NCI-H1048 (cell line): Measurements from ENCODE around the gene MPPED1.

Source experiments
- DNase-seq: peaks from one replicate; lab custom pipeline; 2025; lab: John Stamatoyannopoulos, UW

Gene MPPED1

DNA sequence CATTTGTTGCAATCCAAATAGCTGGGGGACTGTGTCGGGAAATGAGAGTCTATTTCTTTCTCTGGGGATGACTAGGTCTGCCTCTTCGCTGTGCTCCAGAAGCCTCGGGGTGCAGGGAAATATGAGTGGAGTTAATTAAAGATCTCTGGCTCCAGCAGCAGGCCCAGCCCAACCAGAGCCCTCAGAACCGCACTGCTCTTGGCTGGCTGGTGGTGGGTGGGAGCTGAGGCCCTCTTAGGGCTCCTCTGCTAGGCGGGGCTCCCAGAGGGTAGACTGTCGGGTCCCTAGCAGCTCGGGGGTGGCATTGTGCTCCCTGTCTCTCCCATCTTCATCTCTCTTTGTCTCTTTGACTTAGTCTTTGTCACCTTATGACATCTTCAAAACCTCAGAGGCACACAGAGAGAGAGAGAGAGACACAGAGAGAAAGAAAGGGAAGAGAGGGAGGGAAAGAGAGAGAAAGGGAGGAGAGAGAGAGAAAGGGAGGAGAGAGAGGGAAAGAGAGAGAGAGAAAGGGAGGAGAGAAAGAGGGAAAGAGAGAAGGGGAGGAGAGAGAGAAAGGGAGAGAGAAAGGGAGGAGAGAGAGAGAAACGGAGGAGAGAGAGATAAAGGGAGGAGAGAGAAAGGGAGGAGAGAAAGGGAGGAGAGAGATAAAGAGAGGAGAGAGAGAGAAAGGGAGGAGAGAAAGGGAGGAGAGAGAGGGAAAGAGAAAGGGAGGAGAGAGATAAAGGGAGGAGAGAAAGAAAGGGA lies 20.2 kb downstream of the MPPED1 start:
- DNase-seq = no peak

DNA sequence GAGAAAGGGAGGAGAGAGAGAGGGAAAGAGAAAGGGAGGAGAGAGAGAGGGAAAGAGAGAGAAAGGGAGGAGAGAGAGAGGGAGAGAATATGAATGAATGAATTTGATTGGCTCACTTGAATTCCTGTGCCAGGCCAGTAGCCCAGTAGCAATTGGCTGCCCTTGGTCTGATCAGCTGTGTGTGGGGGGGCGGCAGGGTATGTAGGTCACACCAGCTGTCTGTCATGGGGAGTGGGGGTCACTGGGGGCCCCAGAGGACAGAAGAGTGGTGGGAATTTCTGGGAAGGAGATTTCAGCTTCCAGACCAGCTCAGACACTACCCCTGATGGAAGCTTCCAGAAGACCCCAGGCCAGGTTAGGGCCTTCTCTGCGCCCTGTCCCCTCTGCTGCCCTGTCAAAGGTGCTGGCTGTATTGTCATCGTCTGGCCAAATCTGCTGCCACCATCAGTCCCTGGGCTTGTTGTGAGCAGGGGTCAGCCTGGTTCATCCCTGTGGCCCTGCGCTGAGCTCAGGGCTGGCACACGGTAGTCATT lies 21.1 kb downstream of the MPPED1 start:
- DNase-seq = no peak

DNA sequence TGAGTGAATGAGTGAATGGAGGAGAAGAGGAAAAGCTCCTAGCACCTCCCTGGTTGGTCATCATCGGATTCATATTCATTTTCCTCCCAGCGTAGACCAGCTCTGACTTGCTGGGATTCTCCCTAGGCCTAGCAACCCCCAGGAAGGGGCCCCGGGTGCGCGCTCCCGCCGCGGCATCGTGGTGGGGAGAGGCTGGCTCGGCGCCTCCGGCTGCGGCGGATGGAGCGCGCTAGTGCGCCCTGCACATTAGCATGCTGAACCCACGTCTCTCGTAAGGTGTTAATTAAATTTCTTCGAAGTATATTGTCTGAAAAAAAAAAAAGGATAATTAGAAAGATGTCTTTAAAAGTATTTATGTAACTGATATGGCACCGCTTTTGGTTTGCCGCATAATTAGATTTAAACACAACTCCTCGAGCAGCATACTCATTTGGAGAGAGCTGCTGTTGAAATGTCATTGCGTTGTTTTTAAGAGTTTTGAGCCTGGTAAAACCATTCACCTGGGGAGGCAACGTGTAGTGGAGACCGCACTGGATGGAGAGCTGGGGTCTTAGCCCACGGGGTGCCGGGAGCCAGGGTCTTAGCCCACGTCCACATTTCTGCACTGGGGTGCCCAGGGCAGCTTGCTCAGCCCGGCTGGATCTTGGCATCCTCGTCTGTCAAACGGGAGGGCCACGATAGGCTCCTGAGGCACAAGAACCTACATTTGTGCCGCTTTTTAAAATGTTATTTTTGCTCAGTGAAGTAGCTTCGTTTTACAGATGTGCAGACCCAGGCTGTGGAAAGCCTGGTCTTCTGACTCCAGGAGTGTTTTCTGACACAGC lies 21.8 kb downstream of the MPPED1 start:
- no peak for DNase-seq

DNA sequence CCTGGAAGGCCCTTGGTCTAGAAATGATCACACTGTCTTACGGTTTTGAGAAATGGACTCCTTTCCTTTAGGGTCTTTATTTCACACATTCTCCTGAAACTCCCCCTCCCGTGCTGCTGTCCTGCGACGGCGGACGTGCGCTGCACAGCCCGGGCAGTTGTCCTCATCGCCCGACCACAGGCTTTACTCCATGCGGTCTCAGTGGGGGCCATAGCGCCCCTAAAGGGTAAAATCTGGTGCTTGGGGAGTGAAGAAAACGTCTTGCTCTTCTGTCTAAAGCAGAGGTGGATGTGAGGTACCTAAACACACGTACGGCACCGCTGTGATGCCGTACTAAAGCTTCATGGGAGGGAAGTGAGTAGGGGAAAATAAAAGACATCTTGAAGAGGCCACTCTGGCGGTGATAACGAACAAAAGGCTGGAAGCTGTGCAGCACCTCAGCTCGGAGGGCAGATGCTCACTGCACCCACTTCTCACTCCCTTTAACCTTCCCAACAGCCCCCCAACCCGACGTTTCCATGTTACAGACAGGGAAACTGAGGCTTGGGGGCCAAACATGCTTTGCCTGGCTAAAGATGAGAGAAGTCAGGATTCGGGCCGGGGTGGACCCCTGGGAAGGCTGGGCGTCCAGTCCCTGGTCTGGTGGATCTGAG lies 22.6 kb downstream of the MPPED1 start:
- no peak for DNase-seq

DNA sequence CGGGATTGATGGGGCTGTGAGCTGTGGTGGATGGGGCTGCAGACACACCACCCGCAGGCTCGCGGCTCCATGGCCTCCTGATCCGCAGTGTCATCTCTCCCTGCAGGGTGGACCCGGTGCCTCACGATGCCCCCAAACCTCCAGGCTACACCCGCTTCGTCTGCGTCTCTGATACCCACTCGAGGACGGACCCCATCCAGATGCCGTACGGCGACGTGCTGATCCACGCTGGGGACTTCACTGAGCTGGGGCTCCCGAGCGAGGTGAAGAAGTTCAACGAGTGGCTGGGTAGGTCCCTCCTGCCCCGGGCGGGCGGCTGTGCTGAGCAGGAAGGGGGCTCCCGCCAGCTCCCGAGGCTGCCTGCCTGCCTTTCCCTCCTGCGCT lies 23.1 kb downstream of the MPPED1 start:
- no peak for DNase-seq

DNA sequence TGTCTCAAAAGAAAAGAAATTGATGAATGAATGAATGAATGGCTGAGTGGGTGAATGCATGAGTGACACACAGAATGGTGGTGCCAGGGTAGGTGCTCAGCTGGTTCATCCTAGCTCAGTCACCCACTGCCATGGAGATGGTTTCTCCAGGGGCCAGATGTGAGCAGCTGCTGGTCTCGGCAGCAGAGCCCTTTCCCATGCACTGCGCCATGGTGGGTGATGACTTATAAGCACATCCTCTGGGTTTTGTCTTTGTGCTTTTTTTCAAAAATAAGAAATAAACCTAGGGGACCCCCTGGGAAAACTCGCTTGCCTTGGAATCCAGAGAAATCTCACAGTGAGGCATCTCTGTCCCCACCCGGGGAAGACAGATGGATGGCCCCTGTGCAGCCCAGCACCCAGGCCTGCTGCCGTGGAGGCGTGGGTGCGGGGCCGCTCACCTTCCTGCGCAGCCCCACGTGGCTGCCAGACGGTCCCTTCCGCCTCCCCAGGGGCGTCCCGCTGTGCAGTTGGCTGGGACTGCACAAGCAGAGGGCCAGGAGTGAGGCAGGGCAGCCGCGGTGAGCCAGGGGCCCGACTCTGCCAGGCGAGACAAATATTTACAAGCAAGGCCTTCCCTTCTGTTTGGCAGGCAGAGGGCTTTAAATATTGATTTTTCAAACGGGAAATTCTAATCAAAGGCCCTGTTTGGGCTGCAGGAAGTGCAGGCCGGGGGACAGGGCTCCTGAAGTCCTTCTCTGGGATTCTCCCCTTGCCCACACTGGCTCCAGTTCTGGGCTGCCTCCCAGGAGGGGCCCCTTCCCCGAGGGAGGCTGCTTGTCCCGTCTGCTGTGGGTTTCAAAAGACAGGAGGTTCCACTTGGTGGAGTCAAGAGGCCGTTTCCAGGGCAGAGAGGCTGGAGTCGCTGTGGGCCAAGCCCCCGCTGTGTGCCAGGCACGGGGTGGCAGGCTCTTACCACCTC lies 24.3 kb downstream of the MPPED1 start:
- no peak for DNase-seq

DNA sequence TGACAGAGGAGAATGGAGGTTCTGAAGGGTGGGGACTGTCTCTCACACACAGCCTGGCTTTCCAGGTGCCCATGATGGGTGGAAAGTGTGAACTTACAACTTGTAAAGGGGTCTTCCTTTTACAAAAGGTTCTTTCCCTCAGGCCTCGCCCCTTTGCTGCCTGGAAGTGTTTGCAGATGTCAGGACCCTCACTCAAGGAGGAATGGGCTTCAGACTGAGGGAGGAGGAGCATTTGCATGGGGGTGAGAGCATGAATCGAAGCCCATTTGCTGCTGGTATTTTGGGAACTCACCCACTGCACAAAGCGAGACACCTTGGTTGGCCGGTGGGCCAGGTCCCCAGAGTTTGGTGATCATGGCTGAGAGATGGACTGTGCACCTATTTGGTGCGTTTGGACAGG lies 25.1 kb downstream of the MPPED1 start:
- DNase-seq = no peak

DNA sequence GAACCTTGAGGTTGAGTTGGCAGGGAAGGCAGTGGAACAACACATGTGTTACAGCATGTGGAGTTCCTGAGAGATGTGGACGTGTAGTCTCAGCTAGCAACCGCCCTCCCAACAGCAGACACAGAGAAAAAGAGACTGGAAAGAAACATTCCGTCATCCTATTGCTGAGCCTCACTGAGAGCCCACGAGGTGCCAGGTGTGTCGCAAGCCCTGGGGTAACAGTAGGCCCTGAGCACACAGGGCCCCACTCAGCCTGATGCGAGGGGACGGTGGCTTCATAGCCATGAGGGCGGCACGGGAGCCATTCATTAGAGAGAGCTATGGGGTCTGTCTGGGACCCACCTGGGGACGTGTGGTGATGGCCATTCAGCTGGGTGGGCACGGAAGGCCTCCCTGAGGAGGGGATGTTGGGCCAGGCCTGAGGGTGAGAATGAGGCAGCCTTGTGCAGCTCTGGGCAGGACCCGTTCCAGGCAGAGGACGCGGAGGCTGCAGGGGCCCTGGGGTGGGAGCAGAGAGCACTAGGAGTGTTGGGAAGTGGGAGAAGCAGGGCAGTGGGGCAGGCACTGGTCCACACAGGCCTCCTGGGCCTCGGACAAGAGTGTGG lies 26.2 kb downstream of the MPPED1 start:
- no peak for DNase-seq

DNA sequence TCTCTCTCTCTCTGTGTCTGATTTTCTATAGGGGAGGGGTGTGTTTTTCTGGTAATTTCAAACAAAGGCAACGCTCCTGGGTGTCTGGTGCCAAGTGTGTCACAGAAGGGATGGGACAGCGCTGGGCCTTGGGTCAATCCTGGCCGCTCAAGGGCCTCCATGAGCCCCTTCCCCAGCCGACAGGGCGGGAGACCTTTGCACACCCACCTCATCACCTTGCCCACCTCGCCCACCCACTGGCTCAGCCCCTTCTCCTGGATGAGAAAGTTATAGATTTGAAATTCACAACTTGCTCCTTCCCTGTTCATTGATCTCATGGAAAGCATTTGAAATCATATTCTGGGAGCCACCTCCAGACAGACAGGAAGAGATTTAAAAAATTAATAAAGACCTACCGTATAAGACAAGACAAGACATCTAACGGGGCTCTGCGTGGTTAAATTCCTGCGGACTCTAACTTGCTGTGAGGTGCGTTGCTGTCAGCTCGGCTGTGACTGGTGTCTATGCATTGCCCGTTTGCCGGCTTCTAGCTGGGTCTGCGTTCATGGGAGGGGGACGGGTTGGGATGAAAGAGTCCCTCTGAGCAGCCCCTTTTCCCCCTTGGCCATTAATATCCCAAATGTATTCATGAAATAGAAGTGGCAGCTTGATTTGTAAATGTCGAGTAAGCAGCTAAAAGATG lies 27.0 kb downstream of the MPPED1 start:
- no peak for DNase-seq

DNA sequence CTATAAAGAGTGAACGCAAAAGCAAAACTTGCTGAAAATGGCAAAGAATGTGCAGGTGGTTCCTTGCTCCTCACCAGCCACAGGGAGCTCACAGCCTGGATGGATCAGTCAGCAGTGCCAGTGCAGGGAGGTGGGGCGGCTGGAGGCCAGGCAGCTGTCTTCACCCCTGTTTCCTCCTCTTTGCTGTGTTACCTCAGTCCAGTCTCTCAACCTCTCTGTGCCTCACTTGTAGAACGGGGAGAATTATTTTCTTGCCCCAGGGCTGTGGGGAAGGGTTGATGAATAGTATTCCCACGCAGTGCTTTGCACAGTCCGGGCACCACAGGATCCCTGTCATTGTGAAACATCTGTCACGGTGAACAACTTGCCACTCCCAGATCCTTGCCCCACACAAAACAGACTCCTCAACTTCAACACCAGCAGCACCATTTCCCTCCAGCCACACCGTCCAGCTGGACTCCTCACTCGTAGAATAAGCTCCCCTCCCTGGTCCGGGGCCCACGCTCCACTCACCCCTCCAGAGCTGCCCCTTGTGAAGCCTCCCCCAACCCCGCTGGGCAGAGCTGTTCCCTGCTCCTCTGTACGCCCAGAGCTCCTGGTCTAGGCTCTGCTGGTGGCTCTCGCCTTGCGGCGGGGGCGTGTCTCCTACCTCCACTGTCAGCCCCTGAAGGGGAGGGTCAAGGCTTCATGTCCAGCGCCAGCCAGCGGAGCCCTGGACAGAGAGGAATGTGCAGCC lies 27.7 kb downstream of the MPPED1 start:
- DNase-seq = no peak

DNA sequence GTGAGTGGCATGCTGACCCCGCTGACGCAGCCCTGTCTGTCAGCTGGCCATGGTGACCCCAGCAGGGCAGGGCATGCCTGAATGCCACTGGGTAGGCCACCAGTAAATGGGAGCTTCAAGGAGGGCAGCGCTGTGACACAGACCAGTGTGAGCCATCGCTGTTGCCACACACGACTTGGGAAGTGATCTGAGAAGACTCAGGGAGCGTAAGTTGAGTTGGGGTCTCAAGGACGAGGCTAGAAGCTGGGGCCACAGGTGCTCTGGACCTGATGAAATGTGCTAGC lies 28.2 kb downstream of the MPPED1 start:
- no peak for DNase-seq

DNA sequence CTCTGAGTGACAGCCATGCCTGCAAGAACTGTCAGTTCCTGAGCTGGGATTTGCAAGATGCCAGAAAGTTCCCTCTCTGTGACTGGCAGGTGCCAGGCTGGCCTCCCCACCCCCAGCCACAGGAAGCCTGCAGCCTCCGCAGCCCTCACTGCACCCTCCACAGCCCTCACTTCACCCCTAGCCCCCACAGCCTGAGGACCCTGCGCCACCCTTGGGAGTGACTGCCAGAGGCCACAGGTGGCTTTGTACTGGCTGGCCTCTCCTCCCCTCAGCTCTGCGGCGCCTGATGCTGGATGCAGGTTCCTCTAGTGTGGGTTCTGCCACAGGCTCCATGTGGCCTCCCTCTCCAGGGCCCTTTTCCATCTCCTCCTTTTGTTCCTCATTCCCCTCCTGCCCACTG lies 28.7 kb downstream of the MPPED1 start:
- DNase-seq = no peak

DNA sequence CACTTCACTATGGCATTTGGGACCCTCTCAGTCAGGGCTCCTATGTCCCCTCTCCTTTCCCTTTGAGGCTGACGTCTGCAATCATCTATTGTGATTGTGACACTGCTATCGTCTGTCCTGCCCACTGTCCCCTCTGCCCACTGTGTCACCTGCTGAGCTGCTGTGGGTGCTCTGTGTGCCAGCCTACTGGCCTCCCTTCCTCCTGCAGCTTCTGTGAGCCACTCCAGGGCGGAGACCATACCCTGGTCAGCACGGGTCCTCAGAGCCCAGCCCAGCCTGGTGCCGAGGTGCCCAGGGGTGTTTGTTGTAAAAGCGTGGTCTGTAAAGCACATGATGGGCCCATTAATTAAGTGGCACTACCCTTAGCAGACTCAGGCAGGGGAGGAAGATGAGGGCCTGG lies 29.4 kb downstream of the MPPED1 start:
- no peak for DNase-seq

DNA sequence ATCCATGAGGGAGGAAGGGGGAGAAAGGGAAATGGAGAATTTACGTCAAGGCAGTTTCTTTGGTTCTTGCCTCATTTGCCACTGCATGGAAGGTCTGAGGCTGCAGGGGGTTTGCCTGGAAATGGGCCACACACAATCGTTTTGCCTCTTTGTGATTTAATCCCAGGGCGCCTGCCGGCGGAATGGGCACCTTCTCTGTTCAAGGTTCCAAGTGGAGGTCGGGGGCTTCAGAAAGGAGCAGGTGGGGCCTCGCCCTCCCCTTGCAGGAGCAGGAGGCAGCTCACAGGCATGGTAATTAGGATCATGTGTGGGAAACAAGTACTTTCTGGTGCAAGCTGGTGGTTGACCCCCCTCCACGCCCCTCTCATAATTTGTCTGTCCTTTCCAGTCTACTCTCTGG lies 29.9 kb downstream of the MPPED1 start:
- no peak for DNase-seq

DNA sequence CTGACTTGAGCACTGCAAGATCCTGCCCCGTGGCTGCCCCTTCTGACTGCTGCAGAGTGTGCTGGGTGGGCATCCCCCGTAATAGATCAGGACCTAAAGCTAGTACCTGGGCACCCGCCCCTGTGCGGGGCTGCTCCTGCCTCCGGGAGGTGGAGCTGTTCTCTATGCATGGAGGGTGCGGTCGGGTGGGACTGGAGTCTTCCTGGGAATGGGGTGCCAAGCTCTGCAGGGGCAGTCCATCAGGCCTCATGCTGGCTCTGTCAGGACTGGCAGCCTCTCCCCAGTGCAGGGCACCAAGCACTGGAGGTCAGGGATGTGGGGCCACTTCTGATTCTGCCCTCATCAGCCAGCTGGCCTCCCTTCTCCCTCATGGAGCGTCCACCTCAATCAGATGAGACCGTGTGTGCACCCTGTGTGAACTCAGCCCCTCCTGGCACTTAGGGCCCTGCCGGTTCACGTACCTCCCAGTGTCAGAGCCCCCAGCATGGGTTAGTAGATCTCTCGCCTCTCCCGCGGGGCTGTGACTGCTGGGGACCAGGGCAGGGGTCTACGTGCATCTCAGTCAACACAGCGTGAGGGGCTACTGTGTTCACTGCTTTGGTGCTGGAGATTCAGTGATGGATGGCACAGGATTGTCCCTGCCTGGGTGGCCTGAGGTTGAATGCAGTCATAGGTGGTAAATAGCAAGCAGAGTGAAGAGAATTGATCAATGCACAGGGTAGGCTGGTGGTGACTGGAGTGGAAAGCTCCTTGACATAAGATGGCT lies 30.8 kb downstream of the MPPED1 start:
- DNase-seq = no peak

DNA sequence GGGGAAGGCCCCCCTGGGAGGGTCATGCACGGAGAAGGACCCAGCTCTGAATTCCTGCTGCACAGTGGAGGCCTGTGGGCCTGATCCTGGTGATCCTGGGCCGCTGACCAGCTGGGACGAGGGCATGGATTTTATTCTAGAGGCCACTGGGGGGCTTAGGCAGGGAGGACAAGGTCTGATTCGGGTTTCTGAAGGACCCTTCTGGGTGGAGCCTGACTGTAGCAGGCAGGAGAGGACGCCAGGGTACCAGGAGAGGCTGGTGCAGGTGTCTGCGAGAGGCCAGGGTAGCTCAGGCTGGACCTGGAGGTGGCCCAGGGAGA lies 31.3 kb downstream of the MPPED1 start:
- no peak for DNase-seq

DNA sequence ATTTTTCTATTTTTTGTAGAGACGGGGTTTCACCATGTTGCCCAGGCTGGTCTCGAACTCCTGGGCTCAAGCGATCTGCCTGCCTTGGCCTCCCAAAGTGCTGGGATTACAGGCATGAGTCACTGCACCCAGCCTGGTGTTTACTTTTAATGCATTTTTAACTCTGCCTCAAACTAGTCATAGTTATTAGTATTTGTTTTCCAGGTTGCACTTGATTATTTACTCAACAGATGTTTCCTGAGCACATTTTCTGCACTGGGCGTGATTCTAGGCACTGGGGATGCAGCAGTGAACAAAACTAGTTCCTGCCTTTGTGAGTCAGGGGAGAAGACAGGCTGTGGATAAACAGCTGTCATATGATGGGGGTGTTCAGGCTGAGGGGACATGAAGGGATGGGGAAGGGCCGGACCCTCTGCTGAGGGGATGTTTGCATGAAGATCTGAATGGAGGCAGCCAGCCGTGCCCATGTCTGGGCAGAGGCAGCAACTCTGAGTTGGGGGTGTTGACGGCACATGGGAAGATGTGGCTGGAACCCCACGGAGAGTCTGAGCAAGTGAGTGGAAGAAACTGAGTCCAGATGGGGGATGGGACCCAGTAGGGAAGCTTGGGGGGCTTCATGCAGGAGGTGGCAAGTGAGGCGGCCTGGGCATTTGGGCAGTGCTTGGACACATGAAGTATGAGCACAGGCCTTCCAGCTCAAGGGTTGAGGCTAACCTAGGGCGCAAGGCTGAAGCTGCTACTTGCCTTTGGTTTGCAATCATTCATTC lies 34.4 kb downstream of the MPPED1 start:
- DNase-seq = no peak

DNA sequence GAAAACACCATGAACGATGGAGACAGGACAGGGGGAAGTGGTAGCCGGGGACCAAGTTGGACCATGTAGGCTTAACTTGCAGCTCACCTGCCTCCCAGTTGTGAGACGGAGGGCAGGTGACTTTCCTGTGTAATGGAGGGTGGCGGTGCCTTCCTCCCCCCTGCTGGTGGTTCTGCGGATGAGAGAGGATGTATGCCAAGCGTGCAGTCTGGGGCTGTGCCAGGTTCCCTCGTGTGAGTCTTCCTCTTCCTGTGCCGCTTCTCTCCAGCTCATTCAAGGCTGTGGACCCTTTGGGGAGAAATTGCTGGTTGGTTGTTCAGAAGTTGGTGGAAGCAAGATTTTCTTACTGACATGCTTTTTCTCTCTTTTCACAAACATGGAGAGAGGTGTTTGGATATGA lies 35.1 kb downstream of the MPPED1 start:
- DNase-seq = no peak

DNA sequence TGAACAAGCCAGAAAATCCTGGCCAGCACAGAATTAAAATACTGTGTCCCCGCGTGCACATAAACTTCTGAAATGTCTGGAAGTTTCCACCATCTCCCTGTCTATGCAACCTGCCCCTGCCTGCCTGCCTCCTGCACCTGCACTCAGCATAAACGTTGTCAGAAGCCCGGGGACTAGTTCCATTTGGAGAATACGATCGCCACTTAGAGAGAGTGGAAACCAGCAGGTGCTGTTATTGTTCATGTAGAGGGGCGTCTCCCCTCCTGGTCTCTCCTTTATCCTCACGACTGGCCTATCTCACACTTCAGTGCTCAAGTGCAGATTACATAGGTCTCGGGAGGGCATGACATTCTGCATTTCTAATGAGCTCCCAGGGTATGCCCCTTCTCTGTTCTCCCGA lies 35.6 kb downstream of the MPPED1 start:
- DNase-seq = no peak
